Fibroblast of lung (primary cell): ENCODE measurements around the gene GET3. TPM values are rescaled to one million over a fixed set of nuclear protein-coding genes. Genes with fewer than 3 reads are reported as not detected.
A peak's percentile ranks its signal among the peaks of the same experiment; 100 is the strongest.

Source experiments
- DNase-seq, 2 donors: peaks; one replicate each; pipeline versions ENCODE4 v3.0.0 to v3.0.0-alpha.2; 2010; ENCODE audit warnings: low read depth in 2 of 2
- H2AFZ ChIP-seq: 2 replicates; pipeline ENCODE4 v1.5.1; 2012; ENCODE audit warnings: low read length, control low read depth, inconsistent platforms
- H3K27ac ChIP-seq: 2 replicates; pipeline ENCODE4 v1.5.1; 2011; ENCODE audit warnings: low read length, control low read depth; ENCODE audit not compliant: insufficient read depth
- H3K27me3 ChIP-seq: 2 replicates; pipeline ENCODE4 v1.5.1; 2011; ENCODE audit warnings: mild to moderate bottlenecking, low read length; ENCODE audit not compliant: control insufficient read depth, insufficient read depth
- H3K36me3 ChIP-seq: 2 replicates; pipeline ENCODE4 v1.5.1; 2011; ENCODE audit warnings: low read length; ENCODE audit not compliant: control insufficient read depth, insufficient read depth
- H3K4me1 ChIP-seq: 2 replicates; pipeline ENCODE4 v1.5.1; 2011; ENCODE audit warnings: low read length; ENCODE audit not compliant: control insufficient read depth, insufficient read depth; ENCODE audit errors: extremely low read depth
- H3K4me2 ChIP-seq: 2 replicates; pipeline ENCODE4 v1.5.1; 2011; ENCODE audit warnings: low read length, control low read depth; ENCODE audit not compliant: insufficient read depth; ENCODE audit errors: extremely low read depth
- H3K4me3 ChIP-seq, 4 experiments: fragments of 200-600 bp in 1 of 4; sonication (generic) in 1 of 4; replicated peaks in 1 of 4; 2 replicates each; pipeline ENCODE4 v1.5.1; 2011 to 2016; ENCODE audit warnings: low read length in 4 of 4, low read depth in 3 of 4, mild to moderate bottlenecking in 3 of 4, control low read depth in 2 of 4, inconsistent platforms in 1 of 4, mixed read lengths in 1 of 4; ENCODE audit not compliant: insufficient read depth in 1 of 4; ENCODE audit errors: control extremely low read depth in 1 of 4
- H3K79me2 ChIP-seq: 2 replicates; pipeline ENCODE4 v1.5.1; 2012; ENCODE audit warnings: mild to moderate bottlenecking, low read length, inconsistent platforms; ENCODE audit not compliant: control insufficient read depth, insufficient read depth
- H3K9ac ChIP-seq: 2 replicates; pipeline ENCODE4 v1.5.1; 2011; ENCODE audit warnings: mild to moderate bottlenecking, low read length, control low read depth; ENCODE audit not compliant: insufficient read depth
- H3K9me3 ChIP-seq: 2 replicates; pipeline ENCODE4 v1.5.1; 2012; ENCODE audit warnings: low read depth, low read length; ENCODE audit not compliant: control insufficient read depth, insufficient read depth
- H4K20me1 ChIP-seq: 2 replicates; pipeline ENCODE4 v1.5.1; 2011; ENCODE audit warnings: low read length; ENCODE audit not compliant: control insufficient read depth, insufficient read depth; ENCODE audit errors: extremely low read depth
- CTCF ChIP-seq, 2 donors: IDR thresholded peaks in 1 of 2; conservative IDR thresholded peaks in 1 of 2; 1 replicate in 1 of 2; 2 replicates in 1 of 2; pipeline ENCODE4 v1.5.1; 2011 to 2012; ENCODE audit warnings: low read length in 2 of 2, control low read depth in 1 of 2, inconsistent platforms in 1 of 2, low read depth in 1 of 2, mild to moderate bottlenecking in 1 of 2
- EZH2 ChIP-seq: IDR thresholded peaks from 2 replicates; pipeline ENCODE4 v1.5.1; 2012; ENCODE audit warnings: low read length, control low read depth, mild to moderate bottlenecking; ENCODE audit errors: missing control alignments
- polyA plus RNA-seq, 2 donors: library from polyadenylated mRNA; depleted of rRNA in 1 of 2; stranded (reverse) in 1 of 2; unstranded in 1 of 2; fragments of >200 nt; gene quantifications; 2 replicates each; pipeline ENCODE4 v1.2.1, GENCODE V29; 2011 to 2012; ENCODE audit warnings: missing spikeins in 1 of 2
- total RNA-seq: library from RNA; depleted of rRNA; stranded (reverse); fragments of >200 nt; gene quantifications from 2 replicates; pipeline ENCODE4 v1.2.1, GENCODE V29; 2014

GET3 gene
- total and polyA plus RNA-seq, 2 donors (not counting 1 experiment from before 2014, with no cell fraction given): 94.1 to 123 TPM

DNA sequence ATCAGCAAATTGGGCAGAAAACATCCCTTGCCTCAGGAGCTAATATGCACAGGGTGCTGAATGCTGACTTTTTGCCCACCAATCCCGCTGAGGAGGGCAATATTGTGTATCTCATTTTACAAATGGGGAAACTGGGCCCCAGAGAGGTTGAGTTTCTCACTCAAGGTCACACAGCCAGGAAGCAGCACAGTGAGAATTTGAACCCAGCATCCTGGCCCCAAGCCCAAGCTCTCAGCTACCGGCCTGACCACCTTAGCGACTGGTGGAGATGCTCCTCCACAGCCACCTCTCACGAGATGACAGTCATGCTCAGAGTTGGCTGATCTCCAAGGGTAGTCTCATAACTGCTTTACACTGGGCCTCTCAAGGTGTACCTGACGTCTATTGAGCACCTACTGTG is 44.3 kb upstream of the GET3 start:
- H3K4me3 ChIP-seq: no peak overlapping the region
- no peak for TF ChIP-seq CTCF (conservative IDR thresholded peaks at IDR 0.05 in 1 of 2, IDR thresholded peaks at IDR 0.05 in 1 of 2; ENCODE audit: low read depth in 1 of 2, low read length in 2 of 2)
- TF ChIP-seq EZH2: no peak
- no peak overlapping the region for H2AFZ ChIP-seq
- no peaks in the 10 kb centered on the region for H3K9me3 ChIP-seq
- no peak for DNase-seq
- H3K4me2 ChIP-seq: no peak overlapping the region
- H3K27me3 ChIP-seq: no peaks in the 10 kb centered on the region
- no peaks in the 10 kb centered on the region for H4K20me1 ChIP-seq
- no peaks in the 10 kb centered on the region for H3K4me1 ChIP-seq
- H3K9ac ChIP-seq: no peak overlapping the region
- no peaks in the 10 kb centered on the region for H3K79me2 ChIP-seq
- no peaks in the 10 kb centered on the region for H3K36me3 ChIP-seq
- no peak overlapping the region for H3K27ac ChIP-seq

GRCh38 chr19:12694641-12695040 is 42.7 kb upstream of the GET3 start:
- H3K9ac ChIP-seq: no peak overlapping the region

DNA sequence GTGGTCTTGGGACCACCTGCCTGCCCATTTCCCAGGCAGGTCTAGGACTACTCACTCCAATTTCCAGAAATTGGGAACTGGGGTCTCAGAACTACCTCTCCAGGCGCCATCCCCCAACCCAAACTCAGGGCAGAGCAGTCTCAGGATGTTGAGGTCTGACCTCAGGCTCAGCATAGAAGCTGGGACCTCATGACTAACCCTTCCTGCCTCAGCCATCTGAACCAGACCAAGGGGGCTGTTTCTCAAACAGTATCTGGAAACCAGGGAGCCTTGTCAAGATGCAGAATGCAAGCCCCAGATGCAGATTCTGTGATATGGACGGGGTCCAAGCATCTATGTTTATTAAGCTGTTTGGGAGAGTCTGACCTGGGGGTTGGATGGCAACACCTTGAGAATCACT is 42.2 kb upstream of the GET3 start:
- no peak overlapping the region for H2AFZ ChIP-seq
- no peak overlapping the region for H3K4me2 ChIP-seq
- no peaks in the 10 kb centered on the region for H3K27me3 ChIP-seq
- TF ChIP-seq CTCF (conservative IDR thresholded peaks at IDR 0.05 in 1 of 2, IDR thresholded peaks at IDR 0.05 in 1 of 2; ENCODE audit: low read depth in 1 of 2, low read length in 2 of 2) (no peak), EZH2 (no peak)
- no peaks in the 10 kb centered on the region for H3K4me1 ChIP-seq
- no peaks in the 10 kb centered on the region for H4K20me1 ChIP-seq
- H3K4me3 ChIP-seq: peak overlapping the region in 2 of 4 experiments; percentile 83 to 86
- DNase-seq: no peak
- no peak overlapping the region for H3K9ac ChIP-seq
- no peaks in the 10 kb centered on the region for H3K9me3 ChIP-seq
- no peaks in the 10 kb centered on the region for H3K79me2 ChIP-seq
- peaks cover 1% of the 10 kb centered on the region for H3K36me3 ChIP-seq
- H3K27ac ChIP-seq: no peak overlapping the region

More at GRCh38 chr19:12694641-12695040, 42.7 kb upstream of the GET3 start:
- no peak overlapping the region for H3K4me2 ChIP-seq
- no peaks in the 10 kb centered on the region for H3K9me3 ChIP-seq
- H3K27me3 ChIP-seq: no peaks in the 10 kb centered on the region
- no peaks in the 10 kb centered on the region for H3K79me2 ChIP-seq
- no peak overlapping the region for H3K27ac ChIP-seq
- DNase-seq: no peak
- H3K4me3 ChIP-seq: no peak overlapping the region
- no peak for TF ChIP-seq CTCF (conservative IDR thresholded peaks at IDR 0.05 in 1 of 2, IDR thresholded peaks at IDR 0.05 in 1 of 2; ENCODE audit: low read depth in 1 of 2, low read length in 2 of 2)
- TF ChIP-seq EZH2: no peak
- no peaks in the 10 kb centered on the region for H4K20me1 ChIP-seq
- H3K4me1 ChIP-seq: no peaks in the 10 kb centered on the region
- H3K36me3 ChIP-seq: peaks cover 1% of the 10 kb centered on the region
- H2AFZ ChIP-seq: no peak overlapping the region
